Endothelial cell of umbilical vein (primary cell): ENCODE results near the gene MNAT1. TPM values are rescaled to one million over a fixed set of nuclear protein-coding genes. Genes with fewer than 3 reads are reported as not detected.

Experiments
- BruUV-seq: library from RNA; stranded (reverse); fragments of 400-500 nt; replicated peaks from 2 replicates; lab custom pipeline; 2021; lab: Mats Ljungman, UMichigan
- CTCF ChIA-PET: fragments of 300-600, 350-600 bp; sonication (Branson Sonifier 250); formaldehyde crosslinking; loops from one replicate; lab custom pipeline; 2021; ENCODE audit warnings: antibody characterized with exemption, inconsistent platforms; lab: Charles Lee
- POLR2A ChIA-PET: fragments of 300-600, 350-600 bp; sonication (Branson Sonifier 250); formaldehyde crosslinking; loops from one replicate; lab custom pipeline; 2021; ENCODE audit warnings: antibody characterized with exemption, inconsistent platforms; lab: Charles Lee
- DNase-seq: peaks from one replicate; pipeline ENCODE4 v3.0.0-alpha.2; 2011; ENCODE audit warnings: low read depth, low spot score
- FAIRE-seq: peaks from 2 replicates; lab custom pipeline; 2011; peaks lifted over from hg19 to GRCh38; lab: Jason Lieb, UNC
- H2AFZ ChIP-seq: 2 replicates; pipeline ENCODE4 v1.6.0; 2012; ENCODE audit warnings: low read depth, low read length, control low read depth, inconsistent platforms
- H3K27ac ChIP-seq: 2 replicates; pipeline ENCODE4 v1.5.1; 2011; ENCODE audit warnings: low read depth, mild to moderate bottlenecking, control low read depth, low read length, moderate library complexity; ENCODE audit not compliant: insufficient read depth
- H3K27me3 ChIP-seq, 2 experiments: 2 replicates each; pipeline versions ENCODE4 v1.6.0 to v1.6.1; 2011; ENCODE audit warnings: low read length in 2 of 2, mixed read lengths in 1 of 2; ENCODE audit not compliant: control insufficient read depth in 2 of 2, insufficient read depth in 2 of 2
- H3K36me3 ChIP-seq, 2 experiments: 2 replicates in 1 of 2; 3 replicates in 1 of 2; pipeline ENCODE4 v1.5.1; 2011; ENCODE audit warnings: low read length in 2 of 2, mild to moderate bottlenecking in 1 of 2, moderate library complexity in 1 of 2; ENCODE audit not compliant: control insufficient read depth in 2 of 2, insufficient read depth in 2 of 2; ENCODE audit errors: extremely low read depth in 1 of 2
- H3K4me1 ChIP-seq: 3 replicates; pipeline ENCODE4 v1.5.1; 2011; ENCODE audit warnings: mild to moderate bottlenecking, low read length; ENCODE audit not compliant: control insufficient read depth, insufficient read depth; ENCODE audit errors: extremely low read depth
- H3K4me2 ChIP-seq: 2 replicates; pipeline ENCODE4 v1.6.1; 2011; ENCODE audit warnings: low read length, control low read depth, mixed read lengths; ENCODE audit not compliant: insufficient read depth
- H3K4me3 ChIP-seq, 3 experiments: fragments of 200-600 bp in 1 of 3; sonication (generic), shearing (Covaris generic) in 1 of 3; replicated peaks in 1 of 3; 2 replicates each; pipeline ENCODE4 v1.5.1; 2011 to 2016; ENCODE audit warnings: control low read depth in 3 of 3, low read length in 3 of 3, mild to moderate bottlenecking in 2 of 3, inconsistent platforms in 1 of 3, low read depth in 1 of 3, moderate library complexity in 1 of 3; ENCODE audit not compliant: insufficient read depth in 1 of 3
- H3K79me2 ChIP-seq: 2 replicates; pipeline ENCODE4 v1.6.0; 2012; ENCODE audit warnings: low read length, inconsistent platforms; ENCODE audit not compliant: control insufficient read depth, insufficient read depth
- H3K9ac ChIP-seq: replicated peaks from 2 replicates; pipeline ENCODE3; 2011; ENCODE audit warnings: low read length, control low read depth; ENCODE audit not compliant: insufficient read depth; ENCODE audit errors: extremely low read depth
- H3K9me1 ChIP-seq: replicated peaks from 3 replicates; pipeline ENCODE4 v1.6.0; 2011; ENCODE audit warnings: mild to moderate bottlenecking, low read length; ENCODE audit not compliant: control insufficient read depth, insufficient read depth; ENCODE audit errors: extremely low read depth
- H3K9me3 ChIP-seq: replicated peaks from 2 replicates; pipeline ENCODE4 v1.5.1; 2012; ENCODE audit warnings: low read length, inconsistent platforms; ENCODE audit not compliant: control insufficient read depth, insufficient read depth
- H4K20me1 ChIP-seq: replicated peaks from 2 replicates; pipeline ENCODE3; 2011; ENCODE audit warnings: mild to moderate bottlenecking, low read length; ENCODE audit not compliant: control insufficient read depth, insufficient read depth; ENCODE audit errors: extremely low read depth
- CTCF ChIP-seq, 2 donors: IDR thresholded peaks; 1 replicate in 1 of 2; 2 replicates in 1 of 2; pipeline ENCODE4 v1.5.1; 2011; ENCODE audit warnings: low read length in 2 of 2, mild to moderate bottlenecking in 2 of 2, moderate library complexity in 2 of 2, control low read depth in 1 of 2, inconsistent platforms in 1 of 2, low read depth in 1 of 2; ENCODE audit not compliant: insufficient read depth in 1 of 2; ENCODE audit errors: extremely low read depth in 1 of 2
- EZH2 ChIP-seq: IDR thresholded peaks from 2 replicates; pipeline ENCODE4 v1.6.1; 2012; ENCODE audit warnings: borderline replicate concordance, low read depth, mild to moderate bottlenecking, moderate library complexity, low read length, inconsistent platforms; ENCODE audit not compliant: severe bottlenecking
- FOS ChIP-seq: IDR thresholded peaks from 2 replicates; pipeline ENCODE4 v1.6.1; 2011; ENCODE audit warnings: mild to moderate bottlenecking, low read length, moderate library complexity, borderline replicate concordance; ENCODE audit not compliant: insufficient read depth
- GATA2 ChIP-seq: IDR thresholded peaks from 2 replicates; pipeline ENCODE4 v1.7.0; 2011; ENCODE audit warnings: low read depth, mild to moderate bottlenecking, moderate library complexity, mixed read lengths, low read length; ENCODE audit not compliant: insufficient read length, insufficient read depth
- JUN ChIP-seq: IDR thresholded peaks from 2 replicates; pipeline ENCODE4 v1.6.1; 2011; ENCODE audit warnings: borderline replicate concordance, low read depth; ENCODE audit not compliant: insufficient read length, insufficient read depth
- MAX ChIP-seq: IDR thresholded peaks from 2 replicates; pipeline ENCODE4 v1.6.1; 2011; ENCODE audit not compliant: insufficient read depth, insufficient read length
- MYC ChIP-seq: IDR thresholded peaks from one replicate; pipeline ENCODE4 v1.6.1; 2011; ENCODE audit warnings: mild to moderate bottlenecking, low read depth, low read length
- POLR2A ChIP-seq: IDR thresholded peaks from 2 replicates; pipeline ENCODE4 v1.6.1; 2012; ENCODE audit warnings: low read depth, mild to moderate bottlenecking, control low read depth, low read length
- POLR2AphosphoS5 ChIP-seq: IDR thresholded peaks from 2 replicates; pipeline ENCODE4 v1.6.1; 2012; ENCODE audit warnings: low read depth, mild to moderate bottlenecking, control low read depth, low read length, moderate library complexity; ENCODE audit not compliant: insufficient read depth
- dilution Hi-C: fragments of 300-500 bp; cut with MboI; formaldehyde crosslinking; loops from one replicate; pipeline ENCODE4 v1.15.0; 2019; ENCODE audit warnings: low sequenced_read_pairs; ENCODE audit not compliant: extremely low pct_ligation_motif_present
- intact Hi-C: fragments of 100-400 bp; cut with micrococcal nuclease; formaldehyde crosslinking; loops from one replicate; pipeline ENCODE4 v1.10.0; 2022
- polyA plus RNA-seq, 4 experiments: library from polyadenylated mRNA; depleted of rRNA in 3 of 4; stranded (reverse) in 3 of 4; unstranded in 1 of 4; fragments of >200 nt; gene quantifications; 2 replicates each; pipeline versions ENCODE4 v1.2.1 to v1.2.3, GENCODE V29; 2011 to 2012; ENCODE audit warnings: missing spikeins in 1 of 4
- total RNA-seq: library from RNA; stranded (reverse); gene quantifications from 2 replicates; pipeline ENCODE4 v1.2.3, GENCODE V29; 2021

The MNAT1 gene
- total and polyA plus RNA-seq, 2 donors (not counting 3 experiments of a cell fraction or from before 2014, with no cell fraction given) = 35.7 to 55.7 TPM

- no peaks in the 10 kb centered on the region for H3K27me3 ChIP-seq
- no peaks in the 10 kb centered on the region for H3K36me3 ChIP-seq
- TF ChIP-seq CTCF (IDR thresholded peaks at IDR 0.05; ENCODE audit: extremely low read depth in 1 of 2, insufficient read depth in 1 of 2, low read depth in 1 of 2, low read length in 2 of 2) = no peak
- peak; percentile 25 for TF ChIP-seq JUN
- peak; percentile 48 for TF ChIP-seq FOS
- H3K9ac ChIP-seq = no peak overlapping the region
- intact Hi-C loops = no loop called here
- peak; percentile 81 for DNase-seq
- H3K9me3 ChIP-seq = no peaks in the 10 kb centered on the region
- no peak overlapping the region for H2AFZ ChIP-seq
- H4K20me1 ChIP-seq = no peaks in the 10 kb centered on the region
- no peak overlapping the region for H3K4me2 ChIP-seq
- no peak for FAIRE-seq
- dilution Hi-C loops = no loop called here
- peaks cover 2% of the 10 kb centered on the region for H3K9me1 ChIP-seq
- no peaks in the 10 kb centered on the region for H3K79me2 ChIP-seq
- peaks cover 13% of the 10 kb centered on the region for H3K4me1 ChIP-seq
- H3K27ac ChIP-seq = no peak overlapping the region
- ChIA-PET POLR2A (interaction anchor here (0.9 kb wide), 1 partner anchor 16 kb away, joined by 4 read pairs; the partner anchor contains the start of genes SLC38A6 and TRMT5), CTCF (interaction anchor here (0.7 to 1.5 kb wide), 4 partner anchors 14 to 121 kb away, joined by 3 to 5 read pairs (median 4); partner anchors contain the start of genes SLC38A6 and TRMT5)
- BruUV-seq = no TSS peak
- no peak overlapping the region for H3K4me3 ChIP-seq
Observed at GRCh38 chr14:60965402-60965801, 230.8 kb downstream of the MNAT1 start.

- H2AFZ ChIP-seq = no peak overlapping the region
- FAIRE-seq = no peak
- H3K9me1 ChIP-seq = peaks cover 2% of the 10 kb centered on the region
- peaks cover 13% of the 10 kb centered on the region for H3K4me1 ChIP-seq
- H4K20me1 ChIP-seq = no peaks in the 10 kb centered on the region
- no peaks in the 10 kb centered on the region for H3K27me3 ChIP-seq
- no peaks in the 10 kb centered on the region for H3K79me2 ChIP-seq
- CTCF ChIA-PET = no interaction called here
- TF ChIP-seq CTCF (IDR thresholded peaks at IDR 0.05; ENCODE audit: extremely low read depth in 1 of 2, insufficient read depth in 1 of 2, low read depth in 1 of 2, low read length in 2 of 2) (no peak), EZH2 (no peak), FOS (no peak), JUN (no peak), POLR2A (no peak), GATA2 (no peak), MYC (no peak), POLR2AphosphoS5 (no peak), MAX (no peak)
- H3K9me3 ChIP-seq = no peaks in the 10 kb centered on the region
- H3K36me3 ChIP-seq = no peaks in the 10 kb centered on the region
- dilution Hi-C loops = no loop called here
- H3K4me3 ChIP-seq = no peak overlapping the region
- POLR2A ChIA-PET = no interaction called here
- intact Hi-C loops = no loop called here
- no peak overlapping the region for H3K4me2 ChIP-seq
- DNase-seq = no peak
- no TSS peak for BruUV-seq
- no peak overlapping the region for H3K9ac ChIP-seq
- no peak overlapping the region for H3K27ac ChIP-seq
Observed at GRCh38 chr14:60968099-60968498, 233.5 kb downstream of the MNAT1 start.
